GM19240 (cell line): ENCODE results near the gene RALGAPB.
"Not testable (repeated sequence)": the region's sequence is repeated elsewhere in the genome, so short reads cannot be mapped to it uniquely, and the experiment has no call there.

Source experiments
- DNase-seq: peaks from one replicate; pipeline ENCODE4 v3.0.0; 2011; ENCODE audit warnings: low spot score; ENCODE audit not compliant: insufficient read length

Gene RALGAPB

DNA sequence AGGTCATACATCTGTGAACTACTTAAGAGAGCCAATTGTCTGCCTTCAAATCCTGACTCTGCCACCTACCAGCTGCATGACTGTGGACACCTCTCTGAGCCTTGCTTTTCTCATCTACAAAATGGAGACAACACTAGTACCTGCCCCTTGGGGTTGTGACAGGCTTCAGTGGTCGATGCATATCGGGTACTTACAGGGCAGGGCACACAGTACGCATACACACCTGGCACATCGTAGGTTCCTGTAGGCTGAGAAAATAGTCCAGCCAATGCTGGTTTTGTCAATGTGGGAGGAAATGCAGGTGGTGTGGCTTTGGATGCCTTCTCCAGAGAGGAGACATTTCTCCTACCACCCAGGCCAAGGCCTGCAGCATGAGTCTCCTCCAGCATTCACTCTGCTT, 110.7 kb downstream of the RALGAPB start:
- DNase-seq, result no peak

DNA sequence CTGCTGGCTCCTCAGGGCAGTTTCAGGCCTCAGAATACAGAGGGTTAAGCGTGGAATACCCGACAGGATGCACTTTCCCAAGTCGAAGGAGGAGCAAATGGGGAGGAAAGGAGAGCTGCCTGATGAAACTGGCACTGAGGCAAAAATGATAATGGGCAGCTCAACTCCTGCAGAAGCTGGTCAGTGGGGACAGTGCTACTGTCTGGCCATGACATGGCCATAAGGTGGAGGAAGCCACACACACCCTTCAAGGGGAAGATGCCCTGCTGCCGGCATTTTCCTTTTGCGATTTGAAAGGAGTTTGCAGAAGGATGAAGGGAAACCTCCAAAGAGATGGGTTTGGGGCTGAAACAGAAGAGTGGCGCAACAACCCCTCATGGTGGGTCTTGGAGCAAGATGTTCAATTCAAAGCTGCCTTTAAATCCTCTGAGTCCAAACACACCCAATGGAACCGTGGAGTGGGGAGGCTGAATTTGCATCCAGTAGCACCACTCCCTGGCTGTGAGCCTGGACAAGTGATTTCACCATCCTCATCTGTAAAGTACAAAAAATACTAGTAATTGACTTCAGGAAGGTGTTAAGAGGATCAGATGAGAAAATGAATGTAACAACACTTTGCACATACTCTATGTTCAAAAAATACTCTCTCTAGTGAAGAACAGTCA, 111.6 kb downstream of the RALGAPB start:
- no peak for DNase-seq

GRCh38 chr20:38585404-38586180, 112.9 kb downstream of the RALGAPB start:
- no peak for DNase-seq

DNA sequence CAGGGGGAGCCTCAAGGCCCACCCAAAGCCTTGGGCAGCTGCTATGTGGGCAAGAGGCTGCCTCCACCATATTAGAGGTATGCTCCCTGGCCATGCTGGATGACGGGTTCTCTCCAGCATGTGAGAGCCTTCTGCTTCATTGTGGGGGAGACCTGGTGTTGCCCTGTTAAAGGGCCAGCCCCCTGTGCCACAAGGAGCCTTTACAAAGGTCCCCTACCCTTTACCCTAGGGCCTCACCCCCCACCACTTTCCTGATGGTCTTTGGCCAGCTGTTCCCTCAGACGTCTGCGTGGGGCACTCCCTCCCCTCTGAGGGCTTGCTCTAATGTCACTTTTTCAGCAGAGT, 113.5 kb downstream of the RALGAPB start:
- DNase-seq, result no peak

GRCh38 chr20:38588303-38588702, 115.7 kb downstream of the RALGAPB start:
- DNase-seq, result no peak

GRCh38 chr20:38589351-38589750, 116.7 kb downstream of the RALGAPB start:
- no peak for DNase-seq

DNA sequence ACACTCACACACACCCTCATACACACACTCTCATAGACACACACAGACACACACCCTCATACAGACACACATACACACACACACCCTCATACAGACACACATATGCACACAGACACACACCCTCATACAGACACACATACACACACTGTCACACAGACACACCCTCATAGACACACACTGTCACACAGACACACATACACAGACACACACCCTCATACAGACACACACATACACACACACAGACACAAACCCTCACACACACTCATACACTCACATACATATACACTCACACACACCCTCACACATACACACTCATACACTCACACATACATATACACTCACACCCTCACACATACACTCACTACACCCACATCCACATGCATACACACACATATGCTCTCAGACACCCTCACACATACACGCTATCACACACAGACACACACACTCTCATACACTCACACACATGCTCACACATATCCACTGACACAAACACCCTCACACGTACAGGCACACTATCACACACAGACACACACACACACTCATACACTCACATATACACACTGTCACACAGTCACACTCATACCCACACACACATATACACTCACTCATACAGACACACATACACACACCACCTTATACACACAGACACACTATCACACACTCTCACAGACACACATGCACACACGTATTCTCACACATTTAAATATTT, 117.5 kb downstream of the RALGAPB start:
- no peak for DNase-seq

- DNase-seq, result no peak
These were observed 118.2 kb downstream of the RALGAPB start for GRCh38 chr20:38590676-38591473.

DNA sequence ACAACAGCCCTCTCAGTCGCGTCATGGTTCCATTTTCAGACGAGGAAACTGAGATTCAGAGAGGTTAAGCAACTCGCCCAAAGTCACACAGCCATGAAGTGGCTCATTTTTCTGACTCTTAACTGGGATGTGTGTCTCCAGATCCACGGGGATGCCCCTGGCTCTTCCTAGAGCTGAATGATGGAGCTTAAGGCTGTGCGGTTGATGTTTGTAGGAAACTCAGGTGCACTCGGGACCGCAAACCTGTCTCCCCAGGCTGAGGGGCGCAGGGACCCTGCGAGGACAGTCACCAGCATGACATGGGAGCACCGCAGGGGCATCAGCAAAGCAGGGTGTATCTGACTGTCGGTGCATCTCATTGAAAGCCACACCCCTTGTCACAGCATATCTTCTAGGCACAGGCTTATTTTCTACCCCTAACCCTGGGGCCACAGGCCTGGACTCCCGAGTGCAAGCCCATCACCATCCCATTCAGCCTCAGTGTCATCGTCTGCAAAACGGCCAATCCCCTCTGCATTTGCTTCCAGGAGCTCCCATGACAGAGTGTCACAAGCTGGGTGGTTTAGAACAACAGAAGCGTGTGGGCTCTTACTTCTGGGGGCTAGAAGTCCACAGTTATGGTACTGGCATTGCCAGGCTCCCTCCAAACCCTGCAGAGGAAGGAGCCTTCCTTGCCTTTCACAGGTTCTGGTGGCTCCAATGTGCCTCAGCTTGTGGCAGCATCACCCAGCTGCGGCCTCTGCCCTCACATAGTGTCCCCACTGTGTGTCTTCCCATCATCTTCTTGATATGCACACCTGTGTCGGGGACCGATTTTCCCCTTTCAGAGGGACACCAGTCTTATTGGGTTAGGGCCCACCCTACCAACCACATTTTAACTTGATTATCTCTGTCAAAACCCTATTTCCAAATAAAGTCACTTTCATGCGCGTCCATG, 119.1 kb downstream of the RALGAPB start:
- DNase-seq, result no peak

GRCh38 chr20:38592411-38592790, 119.8 kb downstream of the RALGAPB start:
- not testable (repeated sequence) for DNase-seq

GRCh38 chr20:38594281-38594680, 121.6 kb downstream of the RALGAPB start:
- DNase-seq, result not testable (repeated sequence)

DNA sequence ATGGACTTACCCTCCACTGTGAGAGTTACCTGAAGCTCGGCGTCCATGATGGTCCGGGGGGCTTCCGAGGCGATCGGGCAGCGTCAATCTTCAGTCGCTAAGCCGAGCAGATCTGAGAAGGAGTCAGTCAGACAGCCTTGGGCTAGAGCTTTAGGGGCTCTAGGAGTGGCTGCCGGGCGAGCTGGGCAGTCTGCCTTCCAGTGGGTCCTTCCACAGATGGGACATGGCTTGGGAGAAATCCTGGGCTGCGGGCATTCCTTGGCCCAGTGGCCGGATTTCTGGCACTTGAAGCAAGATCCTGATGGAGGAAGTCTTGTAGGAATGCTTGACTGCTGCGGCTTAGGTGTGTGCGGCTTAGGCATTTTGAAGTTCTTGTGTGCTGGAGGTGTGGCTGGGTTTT, 123.2 kb downstream of the RALGAPB start:
- DNase-seq, result not testable (repeated sequence)

GRCh38 chr20:38599410-38599882, 126.8 kb downstream of the RALGAPB start:
- no peak for DNase-seq

DNA sequence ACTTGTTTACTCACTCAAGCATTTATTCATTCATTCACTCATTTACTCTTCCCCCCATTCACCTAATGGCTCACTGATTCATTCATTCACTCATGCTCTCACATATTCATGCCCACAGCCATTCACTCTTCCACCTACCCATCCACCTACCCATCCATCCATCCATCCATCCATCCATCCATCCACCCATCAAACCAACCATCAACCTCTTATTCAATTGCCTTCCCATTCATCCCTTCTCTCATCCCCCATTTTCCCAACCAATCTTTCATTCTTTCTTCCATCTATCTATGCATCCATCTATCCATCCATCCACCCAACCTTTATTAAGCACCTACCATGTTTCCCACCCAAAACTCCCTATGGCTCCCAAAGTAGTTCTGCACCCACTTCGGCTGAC, 127.4 kb downstream of the RALGAPB start:
- DNase-seq, result no peak

DNA sequence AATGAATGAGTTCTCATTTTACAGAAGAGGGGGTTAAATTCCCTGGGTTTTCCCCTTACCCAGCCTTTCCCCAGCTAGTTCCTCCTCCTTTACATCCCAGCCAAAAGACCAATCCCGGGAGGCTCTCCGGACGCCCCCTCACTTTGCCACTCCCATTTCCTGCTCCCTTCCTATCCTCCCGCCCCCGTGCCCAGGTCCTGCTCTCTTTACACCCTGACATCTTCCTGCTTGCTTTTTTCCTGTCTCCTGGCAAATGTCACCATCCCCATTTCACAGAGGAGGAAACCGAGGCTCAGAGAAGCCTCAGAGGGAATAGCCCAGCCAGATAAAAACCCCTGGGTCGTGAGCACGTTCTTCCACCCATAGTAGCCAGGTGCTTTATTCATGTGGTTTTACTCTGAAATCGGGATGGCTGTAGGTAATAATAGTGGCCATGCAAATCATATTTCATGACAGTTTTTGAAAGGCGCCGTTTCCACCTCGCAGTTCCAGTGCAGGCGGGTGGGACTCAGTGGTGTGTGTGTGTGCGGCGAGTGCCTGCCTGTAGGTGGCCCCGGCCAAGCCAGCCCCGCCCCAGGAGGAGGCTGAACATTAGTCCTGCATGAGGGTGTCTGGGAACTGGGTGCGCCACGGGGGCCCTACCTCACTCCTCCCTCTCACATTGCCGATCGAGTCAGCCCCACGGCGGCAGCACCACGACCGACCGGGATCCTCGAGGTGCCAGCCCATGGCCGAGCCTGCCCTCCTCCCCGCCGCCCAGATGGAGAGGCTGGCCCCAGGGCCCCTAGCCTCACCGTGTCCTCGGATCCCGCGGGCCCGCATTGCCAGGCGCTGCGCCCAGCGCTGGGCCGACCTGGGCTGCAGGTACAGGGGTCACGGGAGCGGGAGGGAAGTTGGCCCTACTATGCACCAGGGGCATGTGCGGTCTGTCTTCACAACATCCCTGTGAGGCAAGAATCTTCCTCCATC, 128.9 kb downstream of the RALGAPB start, which contains the start of gene ARHGAP40:
Gene ARHGAP40, plus strand, starts transcription at position 594 of the 969 bp plus-strand sequence.
- DNase-seq, result peak; percentile 31

DNA sequence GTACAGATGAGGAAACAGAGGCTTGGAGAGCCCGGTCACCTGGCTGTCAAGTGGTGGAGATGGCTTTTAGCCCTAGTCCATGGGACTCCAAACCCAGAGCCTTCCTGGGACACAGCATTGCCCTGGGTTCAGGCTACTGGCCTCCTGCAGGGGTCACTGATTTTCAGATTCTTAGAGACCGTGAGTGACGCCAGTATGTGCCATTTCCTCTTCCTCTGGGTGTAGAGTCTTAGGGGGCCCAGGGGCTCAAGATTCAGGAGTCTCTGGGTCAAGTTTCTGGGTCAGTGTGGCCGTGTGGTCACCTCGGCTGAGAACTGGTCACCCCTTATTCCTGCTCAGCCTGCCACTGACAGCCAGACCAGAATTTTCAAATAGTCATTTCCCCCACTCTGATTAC, 129.5 kb downstream of the RALGAPB start:
- DNase-seq, result no peak

GRCh38 chr20:38603286-38603685, 130.6 kb downstream of the RALGAPB start:
- no peak for DNase-seq

- DNase-seq, result no peak
These were observed 132.2 kb downstream of the RALGAPB start for GRCh38 chr20:38604873-38605303.

DNA sequence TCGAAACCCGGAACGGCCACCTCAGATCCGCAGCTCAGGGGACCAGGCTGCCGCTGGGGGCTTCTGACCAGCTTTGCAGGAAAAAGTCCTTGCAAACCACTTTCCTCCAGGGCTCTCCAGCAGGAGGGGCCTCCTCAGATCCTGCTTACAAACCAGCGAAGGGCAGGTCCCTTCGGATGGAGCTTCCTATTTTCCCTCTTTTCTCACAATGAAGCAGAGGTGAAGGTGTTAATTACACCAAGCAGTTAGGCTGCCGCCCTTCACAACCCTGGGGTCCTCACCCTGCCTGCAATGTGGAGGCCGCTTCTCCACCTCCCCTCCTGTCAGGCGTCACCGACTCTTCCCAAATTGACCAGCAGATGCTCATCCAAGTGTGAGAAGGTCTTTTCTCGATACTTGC, 134.7 kb downstream of the RALGAPB start:
- DNase-seq, result no peak
